Right lobe of liver (tissue), 4 donors: Measurements from ENCODE around the gene DDX24.

Experiments used
- CTCF ChIP-seq, 4 donors: fragments of 200-600 bp in 3 of 4; fragments of 450-650 bp in 1 of 4; IDR thresholded peaks; one replicate each; pipeline versions ENCODE4 v1.5.1 to v1.8.0; 2016 to 2022; ENCODE audit warnings: antibody characterized with exemption in 4 of 4, mild to moderate bottlenecking in 2 of 4
- POLR2A ChIP-seq: fragments of 450-650 bp; IDR thresholded peaks from one replicate; pipeline ENCODE4 v1.6.1; 2017; ENCODE audit warnings: antibody characterized with exemption, mild to moderate bottlenecking
- donor health status: DM: no; HTN: no; CAD: no.
- donor health status: DM: no; HTN: no; CAD: no.
- donor health status: DM: no; HTN: yes; CAD: no.

- TF ChIP-seq POLR2A: no peak
- no peak for TF ChIP-seq CTCF (IDR thresholded peaks at IDR 0.05)
Observed at GRCh38 chr14:94113073-94113472, 32.1 kb upstream of the DDX24 start.
